Measurements from ENCODE around the gene SIMC1. TPM values are rescaled to one million over a fixed set of nuclear protein-coding genes. Genes with fewer than 3 reads are reported as not detected.
"Not testable (repeated sequence)": the region's sequence is repeated elsewhere in the genome, so short reads cannot be mapped to it uniquely, and the experiment has no call there.

The SIMC1 gene
- total RNA-seq, 1 donor from 2014 or later: 10.9 TPM

GRCh38 chr5:176216393-176216916, 21.8 kb upstream of the SIMC1 start:
- H2AFZ ChIP-seq (replicated peaks); H3K27ac Mint-ChIP-seq; H3K9ac ChIP-seq; H3K4me3 ChIP-seq; H3K79me2 ChIP-seq (ENCODE audit: low read depth); H3K36me3 Mint-ChIP-seq; H3K9me3 Mint-ChIP-seq; H3K4me1 ChIP-seq; H3K9me3 ChIP-seq (ENCODE audit: low read depth); H3F3A ChIP-seq (ENCODE audit: low read depth); H3K27me3 Mint-ChIP-seq (ENCODE audit: insufficient read depth, low read depth); H3K27me3 ChIP-seq; H3K36me3 ChIP-seq; DNase-seq (ENCODE audit: low spot score); H3K4me1 Mint-ChIP-seq; H4K20me1 ChIP-seq (ENCODE audit: low read depth); H3K27ac ChIP-seq; H3K4me3 Mint-ChIP-seq: not testable (repeated sequence)
- peak overlapping the region; percentile 47 for H3K4me2 ChIP-seq

- H3K36me3 Mint-ChIP-seq; H3K4me3 Mint-ChIP-seq; H4K20me1 ChIP-seq (ENCODE audit: low read depth); H3K27ac Mint-ChIP-seq; H3K4me1 ChIP-seq; H3K27me3 Mint-ChIP-seq (ENCODE audit: insufficient read depth, low read depth); H3F3A ChIP-seq (ENCODE audit: low read depth); H3K27ac ChIP-seq; H2AFZ ChIP-seq (replicated peaks); H3K27me3 ChIP-seq; H3K9me3 Mint-ChIP-seq; H3K9me3 ChIP-seq (ENCODE audit: low read depth); H3K9ac ChIP-seq; H3K36me3 ChIP-seq; H3K79me2 ChIP-seq (ENCODE audit: low read depth); H3K4me3 ChIP-seq; H3K4me1 Mint-ChIP-seq: not testable (repeated sequence)
- peak; percentile 76 for DNase-seq (ENCODE audit: low spot score)
- TF ChIP-seq CTCF (IDR thresholded peaks at IDR 0.05): peak; percentile 16
- peak overlapping the region; percentile 47 for H3K4me2 ChIP-seq
These were observed 21.0 kb upstream of the SIMC1 start for GRCh38 chr5:176217188-176217729.

- H3K4me1 ChIP-seq; H3K36me3 ChIP-seq; H3K4me3 Mint-ChIP-seq; H3K4me2 ChIP-seq; H3K4me3 ChIP-seq; H3K27me3 ChIP-seq; H3K9ac ChIP-seq; H2AFZ ChIP-seq (replicated peaks); H3F3A ChIP-seq (ENCODE audit: low read depth); H4K20me1 ChIP-seq (ENCODE audit: low read depth); H3K27ac Mint-ChIP-seq; H3K27me3 Mint-ChIP-seq (ENCODE audit: insufficient read depth, low read depth); H3K9me3 ChIP-seq (ENCODE audit: low read depth); H3K9me3 Mint-ChIP-seq; H3K4me1 Mint-ChIP-seq; DNase-seq (ENCODE audit: low spot score); H3K36me3 Mint-ChIP-seq; H3K79me2 ChIP-seq (ENCODE audit: low read depth); H3K27ac ChIP-seq: not testable (repeated sequence)
These were observed 20.5 kb upstream of the SIMC1 start for GRCh38 chr5:176217764-176218163.

- not testable (repeated sequence) for H3K9me3 Mint-ChIP-seq; H3K4me3 Mint-ChIP-seq; H3K27ac Mint-ChIP-seq; DNase-seq (ENCODE audit: low spot score); H3K27me3 Mint-ChIP-seq (ENCODE audit: insufficient read depth, low read depth); H3K79me2 ChIP-seq (ENCODE audit: low read depth); H3K4me3 ChIP-seq; H4K20me1 ChIP-seq (ENCODE audit: low read depth); H3K36me3 ChIP-seq; H3K4me1 ChIP-seq; H3K36me3 Mint-ChIP-seq; H3K27me3 ChIP-seq; H3K4me1 Mint-ChIP-seq; H3K9me3 ChIP-seq (ENCODE audit: low read depth); H3F3A ChIP-seq (ENCODE audit: low read depth); H3K27ac ChIP-seq; H3K9ac ChIP-seq; H3K4me2 ChIP-seq; H2AFZ ChIP-seq (replicated peaks)
These were observed 16.2 kb upstream of the SIMC1 start for GRCh38 chr5:176222006-176222405.

GRCh38 chr5:176228358-176228757, 9.9 kb upstream of the SIMC1 start:
- H3K36me3 Mint-ChIP-seq; H3F3A ChIP-seq (ENCODE audit: low read depth); H3K79me2 ChIP-seq (ENCODE audit: low read depth); H3K9me3 ChIP-seq (ENCODE audit: low read depth); H3K4me3 ChIP-seq; DNase-seq (ENCODE audit: low spot score); H3K36me3 ChIP-seq; H3K27me3 ChIP-seq; H3K9me3 Mint-ChIP-seq; H4K20me1 ChIP-seq (ENCODE audit: low read depth); H3K4me1 ChIP-seq; H3K4me1 Mint-ChIP-seq; H3K27ac Mint-ChIP-seq; H3K4me2 ChIP-seq; H2AFZ ChIP-seq (replicated peaks); H3K27me3 Mint-ChIP-seq (ENCODE audit: insufficient read depth, low read depth); H3K27ac ChIP-seq; H3K4me3 Mint-ChIP-seq; H3K9ac ChIP-seq: not testable (repeated sequence)

- not testable (repeated sequence) for DNase-seq (ENCODE audit: low spot score); H3K9me3 Mint-ChIP-seq; H3K9ac ChIP-seq; H3K36me3 ChIP-seq; H4K20me1 ChIP-seq (ENCODE audit: low read depth); H3K4me2 ChIP-seq; H3K27ac ChIP-seq; H2AFZ ChIP-seq (replicated peaks); H3K27me3 Mint-ChIP-seq (ENCODE audit: insufficient read depth, low read depth); H3K4me3 ChIP-seq; H3K27ac Mint-ChIP-seq; H3K9me3 ChIP-seq (ENCODE audit: low read depth); H3K4me1 ChIP-seq; H3K4me1 Mint-ChIP-seq; H3F3A ChIP-seq (ENCODE audit: low read depth); H3K27me3 ChIP-seq; H3K79me2 ChIP-seq (ENCODE audit: low read depth); H3K4me3 Mint-ChIP-seq; H3K36me3 Mint-ChIP-seq
These were observed 5.0 kb upstream of the SIMC1 start for GRCh38 chr5:176233253-176233652.
